C4-2B (cell line): ENCODE data around the gene USP15.
"Not testable (repeated sequence)": the region's sequence is repeated elsewhere in the genome, so short reads cannot be mapped to it uniquely, and the experiment has no call there.

Experiments used
- CTCF ChIP-seq: fragments of 450-650 bp; conservative IDR thresholded peaks from 2 replicates; pipeline ENCODE4 v1.5.1; 2017; ENCODE audit warnings: mild to moderate bottlenecking
- ZFX ChIP-seq: fragments of 450-650 bp; IDR thresholded peaks from 2 replicates; pipeline ENCODE4 v1.6.1; 2017

GRCh38 chr12:62364697-62365096 is 104.5 kb downstream of the USP15 start:
- TF ChIP-seq CTCF, ZFX: not testable (repeated sequence)
